VCaP (cell line): Measurements from ENCODE around the gene CCDC6.

Source experiments
- H3K27ac ChIP-seq: fragments of 450-650 bp; 2 replicates; pipeline ENCODE4 v1.5.1; 2017
- CTCF ChIP-seq: fragments of 450-650 bp; conservative IDR thresholded peaks from 2 replicates; pipeline ENCODE4 v1.5.1; 2017; ENCODE audit warnings: mild to moderate bottlenecking, moderate library complexity

CCDC6 gene

GRCh38 chr10:59910867-59911266, 4.5 kb upstream of the CCDC6 start:
- H3K27ac ChIP-seq: no peak overlapping the region
- TF ChIP-seq CTCF: no peak

- H3K27ac ChIP-seq: peak overlapping the region; percentile 97
- no peak for TF ChIP-seq CTCF
Observed at GRCh38 chr10:59909815-59910214, 3.5 kb upstream of the CCDC6 start.

DNA sequence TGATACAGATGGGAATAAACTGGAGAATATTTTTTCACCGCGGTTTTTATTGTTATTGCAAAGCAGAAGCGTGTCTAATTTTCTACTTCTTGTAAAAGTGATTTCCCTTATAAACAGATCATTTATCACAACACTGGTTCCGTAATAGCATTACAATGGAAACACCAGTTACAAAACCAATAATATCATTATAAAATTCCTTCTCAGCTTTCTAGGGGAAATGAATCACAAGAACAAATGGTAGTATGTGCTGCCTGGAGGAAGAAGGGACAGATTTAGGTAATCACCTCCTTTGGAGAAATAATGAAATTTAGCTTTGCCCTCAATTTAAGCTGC, 2.4 kb upstream of the CCDC6 start:
- H3K27ac ChIP-seq: peak overlapping the region; percentile 97
- no peak for TF ChIP-seq CTCF

- TF ChIP-seq CTCF: no peak
- peak overlapping the region; percentile 97 for H3K27ac ChIP-seq
Observed at GRCh38 chr10:59907918-59908807, 1.8 kb upstream of the CCDC6 start.

- TF ChIP-seq CTCF: no peak
- H3K27ac ChIP-seq: peak overlapping the region; percentile 97
Observed at GRCh38 chr10:59907537-59907917, 1.2 kb upstream of the CCDC6 start.

DNA sequence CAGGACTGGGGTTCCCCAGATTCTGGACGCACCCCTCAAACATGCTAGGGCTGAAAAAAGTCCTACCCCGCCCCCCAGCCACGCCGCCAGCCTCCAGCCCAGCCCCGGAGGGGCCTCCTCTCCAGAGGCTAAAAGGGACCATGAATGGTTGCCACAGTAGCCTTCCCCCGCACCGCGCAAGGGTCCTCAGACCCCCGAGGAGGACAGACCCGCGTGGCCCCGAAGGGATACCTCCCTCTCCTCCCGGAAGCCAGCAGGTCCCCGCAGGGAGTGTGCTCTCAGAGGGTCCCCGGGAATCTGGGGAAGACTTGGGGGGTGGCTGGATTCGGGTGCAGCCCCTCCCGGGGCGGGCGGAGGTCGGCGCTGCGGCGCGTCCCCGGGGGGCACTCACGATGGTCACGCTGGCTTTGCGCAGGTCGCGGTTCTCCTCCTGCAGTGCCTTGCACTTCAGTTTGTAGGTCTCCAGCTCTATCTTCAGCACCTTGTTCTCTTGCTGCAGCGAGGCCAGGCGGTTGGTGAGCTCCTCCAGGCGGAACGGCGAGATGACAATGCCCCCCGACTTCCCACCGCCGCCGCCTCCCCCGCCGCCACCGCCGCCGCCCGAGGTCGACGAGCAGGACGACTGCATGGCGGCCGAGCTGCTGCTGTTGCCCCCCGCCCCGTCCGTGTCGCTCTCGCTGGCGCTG, 482 bp downstream of the CCDC6 start:
- H3K27ac ChIP-seq: peak overlapping the region; percentile 97
- no peak for TF ChIP-seq CTCF

DNA sequence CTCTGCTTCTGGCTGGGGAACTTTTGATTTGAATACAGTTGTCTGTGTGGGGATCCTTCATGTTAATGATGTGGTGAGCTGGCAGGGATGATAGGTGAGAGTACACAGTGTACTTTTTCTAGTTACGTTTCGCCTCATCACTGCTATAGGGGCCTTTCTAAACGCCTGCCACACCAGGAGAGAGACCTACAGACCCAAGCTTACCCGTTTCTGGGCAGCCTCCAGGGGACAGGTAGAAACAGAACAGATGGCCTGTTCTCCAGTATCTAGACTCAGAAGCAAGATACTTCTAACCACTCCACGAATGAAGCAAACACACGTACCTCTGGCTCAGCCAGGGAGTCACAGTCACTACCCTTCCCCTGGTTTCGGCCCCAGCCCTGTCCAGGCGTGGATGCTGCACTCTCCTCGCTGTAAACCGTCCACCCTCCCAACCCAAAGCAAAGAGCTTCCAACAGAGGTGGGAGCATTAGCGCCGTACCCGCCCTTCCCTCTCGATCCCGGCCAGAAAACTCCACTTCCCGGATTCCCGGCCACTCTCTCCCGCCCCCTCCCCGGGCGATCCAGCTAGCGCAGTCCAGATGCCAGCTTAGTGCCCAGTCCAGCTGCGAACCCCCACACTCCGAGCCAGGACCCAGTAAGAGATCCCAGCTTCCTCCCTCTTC, 1.2 kb downstream of the CCDC6 start:
- TF ChIP-seq CTCF: no peak
- peak overlapping the region; percentile 97 for H3K27ac ChIP-seq
